Osteoblast (primary cell): ENCODE measurements around the gene LRRC73. TPM values are rescaled to one million over a fixed set of nuclear protein-coding genes. Genes with fewer than 3 reads are reported as not detected.

Experiments
- DNase-seq: peaks from one replicate; pipeline ENCODE4 v3.0.0; 2011; ENCODE audit warnings: low spot score, mixed read lengths; ENCODE audit not compliant: insufficient read length; ENCODE audit errors: missing footprints
- H2AFZ ChIP-seq: 2 replicates; pipeline ENCODE4 v1.6.0; 2011; ENCODE audit warnings: mild to moderate bottlenecking, low read length
- H3K27ac ChIP-seq: 2 replicates; pipeline ENCODE4 v1.5.1; 2011; ENCODE audit warnings: mild to moderate bottlenecking, low read depth, low read length, moderate library complexity
- H3K27me3 ChIP-seq: 2 replicates; pipeline ENCODE4 v1.6.0; 2012; ENCODE audit warnings: mild to moderate bottlenecking, control low read depth, inconsistent platforms, low read length, moderate library complexity; ENCODE audit not compliant: insufficient read depth
- H3K36me3 ChIP-seq: 2 replicates; pipeline ENCODE4 v1.5.1; 2011; ENCODE audit warnings: mild to moderate bottlenecking, low read length, control low read depth, moderate library complexity; ENCODE audit not compliant: insufficient read depth
- H3K4me1 ChIP-seq: 2 replicates; pipeline ENCODE4 v1.5.1; 2011; ENCODE audit warnings: mild to moderate bottlenecking, low read length, control low read depth, moderate library complexity; ENCODE audit not compliant: insufficient read depth
- H3K4me2 ChIP-seq: 2 replicates; pipeline ENCODE4 v1.6.0; 2011; ENCODE audit warnings: mild to moderate bottlenecking, low read length; ENCODE audit not compliant: insufficient read depth
- H3K4me3 ChIP-seq: fragments of 200-600 bp; sonication (generic); 3 replicates; pipeline ENCODE4 v1.5.1; 2012; ENCODE audit warnings: mild to moderate bottlenecking, low read length, inconsistent platforms; ENCODE audit not compliant: insufficient read depth
- H3K79me2 ChIP-seq: 2 replicates; pipeline ENCODE4 v1.6.0; 2012; ENCODE audit warnings: mild to moderate bottlenecking, low read length, control low read depth, inconsistent platforms; ENCODE audit not compliant: insufficient read depth
- H3K9me3 ChIP-seq: 2 replicates; pipeline ENCODE4 v1.5.1; 2011; ENCODE audit warnings: low read depth, low read length, control low read depth
- H4K20me1 ChIP-seq: 2 replicates; pipeline ENCODE4 v1.6.0; 2012; ENCODE audit warnings: mild to moderate bottlenecking, low read length, control low read depth; ENCODE audit not compliant: insufficient read depth
- CTCF ChIP-seq: IDR thresholded peaks from 2 replicates; pipeline ENCODE4 v1.5.1; 2011; ENCODE audit warnings: mild to moderate bottlenecking, low read depth, low read length, moderate library complexity; ENCODE audit errors: extremely low read depth
- total RNA-seq: library from RNA; depleted of rRNA; stranded (reverse); fragments of >200 nt; gene quantifications from 2 replicates; pipeline ENCODE4 v1.2.3, GENCODE V29; 2012

LRRC73 gene
- total RNA-seq, 1 donor, result 0.36 TPM

- DNase-seq, result peak; percentile 73
- no peak overlapping the region for H2AFZ ChIP-seq
- peaks cover 45% of the 10 kb centered on the region for H4K20me1 ChIP-seq
- no peaks in the 10 kb centered on the region for H3K9me3 ChIP-seq
- peaks cover 50% of the 10 kb centered on the region for H3K79me2 ChIP-seq
- H3K4me3 ChIP-seq, result no peak overlapping the region
- no peaks in the 10 kb centered on the region for H3K27me3 ChIP-seq
- H3K4me1 ChIP-seq, result peaks cover 32% of the 10 kb centered on the region
- H3K4me2 ChIP-seq, result no peak overlapping the region
- TF ChIP-seq CTCF, result no peak
- H3K36me3 ChIP-seq, result no peaks in the 10 kb centered on the region
- H3K27ac ChIP-seq, result no peak overlapping the region
Measured at GRCh38 chr6:43489277-43490072, 20.7 kb downstream of the LRRC73 start.

- Histone ChIP-seq H3K4me3 (no peak overlapping the region), H3K4me1 (peaks cover 27% of the 10 kb centered on the region), H3K27me3 (no peaks in the 10 kb centered on the region), H3K4me2 (no peak overlapping the region), H2AFZ (no peak overlapping the region), H3K9me3 (no peaks in the 10 kb centered on the region), H3K79me2 (peaks cover 48% of the 10 kb centered on the region), H3K36me3 (no peaks in the 10 kb centered on the region), H4K20me1 (peaks cover 45% of the 10 kb centered on the region), H3K27ac (no peak overlapping the region)
- TF ChIP-seq CTCF, result no peak
- peak; percentile 78 for DNase-seq
Measured at GRCh38 chr6:43488667-43489276, 21.4 kb downstream of the LRRC73 start.

- H3K4me3 ChIP-seq, result no peak overlapping the region
- H3K27me3 ChIP-seq, result no peaks in the 10 kb centered on the region
- peaks cover 13% of the 10 kb centered on the region for H3K4me1 ChIP-seq
- no peak overlapping the region for H3K27ac ChIP-seq
- H3K36me3 ChIP-seq, result peaks cover 3% of the 10 kb centered on the region
- peaks cover 24% of the 10 kb centered on the region for H4K20me1 ChIP-seq
- no peak for DNase-seq
- peaks cover 72% of the 10 kb centered on the region for H3K79me2 ChIP-seq
- no peak for TF ChIP-seq CTCF
- no peak overlapping the region for H3K4me2 ChIP-seq
- H3K9me3 ChIP-seq, result no peaks in the 10 kb centered on the region
- no peak overlapping the region for H2AFZ ChIP-seq
Measured at GRCh38 chr6:43481591-43482236, 28.4 kb downstream of the LRRC73 start.

GRCh38 chr6:43481075-43481474, 29.1 kb downstream of the LRRC73 start:
- no peak for TF ChIP-seq CTCF
- Histone ChIP-seq H3K4me1 (peaks cover 13% of the 10 kb centered on the region), H3K36me3 (peaks cover 3% of the 10 kb centered on the region), H3K4me2 (no peak overlapping the region), H4K20me1 (peaks cover 22% of the 10 kb centered on the region), H3K79me2 (peaks cover 70% of the 10 kb centered on the region), H3K27ac (no peak overlapping the region), H3K9me3 (no peaks in the 10 kb centered on the region), H3K4me3 (no peak overlapping the region), H3K27me3 (no peaks in the 10 kb centered on the region), H2AFZ (no peak overlapping the region)
- no peak for DNase-seq
